Pancreas (tissue), 10 donors: ENCODE measurements around the gene PROZ. TPM values are rescaled to one million over a fixed set of nuclear protein-coding genes. Genes with fewer than 3 reads are reported as not detected.

Experiments used
- ATAC-seq, 4 donors: fragments of 200-7000 bp; cut with Tn5 transposase; one replicate each; pipeline versions ENCODE4 v1.8.0 to v1.9.1; 2020; ENCODE audit warnings: mild to moderate bottlenecking in 4 of 4, moderate library complexity in 4 of 4
- DNase-seq, 6 donors: peaks; one replicate each; pipeline ENCODE4 v3.0.0-alpha.2; 2020
- FAIRE-seq: peaks from 2 replicates; lab custom pipeline; 2012; peaks lifted over from hg19 to GRCh38; lab: Jason Lieb, UNC
- H3K27ac ChIP-seq, 4 donors: fragments of 200-600 bp; sonication (generic); 1 replicate in 3 of 4; 2 replicates in 1 of 4; pipeline versions ENCODE4 v1.5.0 to v1.8.0; 2020
- H3K27me3 ChIP-seq, 4 donors: fragments of 200-600 bp; one replicate each; pipeline ENCODE4 v1.8.0; 2021
- H3K36me3 ChIP-seq, 3 donors: fragments of 200-600 bp; sonication (generic) in 1 of 3; one replicate each; pipeline versions ENCODE4 v1.5.0 to v1.8.0; 2020 to 2021
- H3K4me1 ChIP-seq, 3 donors: fragments of 200-600 bp; one replicate each; pipeline ENCODE4 v1.8.0; 2021
- H3K4me3 ChIP-seq, 4 donors: fragments of 200-600 bp; sonication (generic) in 2 of 4; one replicate each; pipeline versions ENCODE4 v1.5.0 to v1.8.0; 2020 to 2021
- H3K9me3 ChIP-seq, 4 donors: fragments of 200-600 bp; one replicate each; pipeline ENCODE4 v1.8.0; 2021
- CTCF ChIP-seq, 4 donors: fragments of 200-600 bp; sonication (generic) in 3 of 4; IDR thresholded peaks; one replicate each; pipeline versions ENCODE4 v1.5.0 to v1.8.0; 2021; ENCODE audit warnings: antibody characterized with exemption in 4 of 4
- WGBS, 2 donors: extraction: QIAGEN DNeasy Blood & Tissue Kit; methylation state at CpG; one replicate each; pipeline ENCODE4 v1.1.7; 2013; 5-methylcytosine and 5-hydroxymethylcytosine counted together
- intact Hi-C, 3 donors: fragments of 100-400 bp; cut with DNase I; formaldehyde crosslinking; loops; one replicate each; pipeline versions ENCODE4 v1.11.1 to v1.14.2; 2022
- polyA plus RNA-seq, 2 donors: library from polyadenylated mRNA; stranded (reverse); fragments of 200-250 nt; gene quantifications; one replicate each; pipeline ENCODE4 v1.2.3, GENCODE V29; 2013
- total RNA-seq, 6 donors: library from RNA; stranded (reverse); fragmentation: NEBNext Ultra II Directional in 4 of 6; extraction: Animal tissue kit (Norgen Biotek cat#: 25700) in 4 of 6; gene quantifications; one replicate each; pipeline versions ENCODE4 v1.2.1 to v1.2.4, GENCODE V29; 2021 to 2023
- donor health status: healthy with polysubstance abuse.
- donor health status: DM: no; HTN: no; CAD: no; lungs with moderate emphysema.
- donor health status: DM: no; HTN: no; CAD: no.
- donor health status: control.
- donor health status: control.
- donor health status: Bipolar disorder and iron deficiency.
- donor health status: DM: yes; HTN: yes; CAD: no.
- donor health status: DM: no; HTN: no; CAD: no.
- donor health status: DM: no; HTN: no; CAD: no.
- donor health status: DM: yes; HTN: yes; CAD: no.

The PROZ gene
- total and polyA plus RNA-seq, 8 donors, result 0.05 TPM; not detected in 7

DNA sequence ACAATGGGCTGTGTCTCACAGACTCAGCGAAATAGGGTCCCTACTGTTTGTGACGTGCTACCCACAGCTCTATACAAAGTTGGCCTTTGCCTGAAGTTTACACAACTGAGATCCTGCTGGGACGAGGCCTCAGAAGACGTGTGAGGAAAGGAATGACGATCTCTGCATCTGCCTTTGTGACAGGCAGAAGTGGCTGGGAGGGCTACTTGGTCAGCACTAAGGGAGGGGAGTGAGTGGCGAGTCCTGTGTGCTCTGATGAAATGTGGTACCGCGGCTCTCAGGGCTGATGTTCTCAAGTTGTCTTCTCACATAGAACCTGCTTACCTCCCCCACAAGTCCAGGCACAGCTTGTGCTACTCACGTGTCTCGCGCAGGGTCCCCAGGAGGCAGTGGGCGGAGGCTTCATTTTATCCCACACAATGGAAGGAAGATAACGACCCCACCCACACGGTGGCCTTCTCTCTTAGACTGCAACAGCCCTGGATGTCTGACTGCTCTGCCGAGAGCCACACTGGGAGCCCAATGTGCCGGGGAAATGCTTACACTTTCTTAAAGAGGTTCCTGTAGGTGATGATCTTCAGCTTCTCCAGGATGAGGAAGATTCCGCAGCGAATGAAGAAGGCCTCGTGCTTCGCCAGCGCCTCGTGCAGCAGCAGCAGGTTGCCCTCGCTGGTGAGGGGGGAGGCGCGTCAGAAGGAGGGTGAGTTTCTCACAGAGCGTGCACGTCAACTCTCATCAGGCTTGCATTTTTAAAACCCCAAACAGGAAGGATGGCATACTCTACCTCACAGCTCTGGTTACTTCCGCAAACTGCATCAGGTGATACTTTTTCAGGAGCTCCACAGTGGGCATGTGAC lies 21.2 kb downstream of the PROZ start:
- no peak for TF ChIP-seq CTCF (IDR thresholded peaks at IDR 0.05)
- H3K4me1 ChIP-seq, result no peaks in the 10 kb centered on the region
- H3K27me3 ChIP-seq, result no peaks in the 10 kb centered on the region
- peaks cover 0 to 81% (median 26%) of the 10 kb centered on the region in 3 donors for H3K36me3 ChIP-seq
- ATAC-seq, result no peak
- H3K27ac ChIP-seq, result no peak overlapping the region
- no peak for FAIRE-seq
- no peaks in the 10 kb centered on the region for H3K9me3 ChIP-seq
- 89 to 90% methylated on average over 28 of the region's 28 CpGs for WGBS, 2 donors
- intact Hi-C loops, result no loop called here
- DNase-seq, result no peak
- no peak overlapping the region for H3K4me3 ChIP-seq

DNA sequence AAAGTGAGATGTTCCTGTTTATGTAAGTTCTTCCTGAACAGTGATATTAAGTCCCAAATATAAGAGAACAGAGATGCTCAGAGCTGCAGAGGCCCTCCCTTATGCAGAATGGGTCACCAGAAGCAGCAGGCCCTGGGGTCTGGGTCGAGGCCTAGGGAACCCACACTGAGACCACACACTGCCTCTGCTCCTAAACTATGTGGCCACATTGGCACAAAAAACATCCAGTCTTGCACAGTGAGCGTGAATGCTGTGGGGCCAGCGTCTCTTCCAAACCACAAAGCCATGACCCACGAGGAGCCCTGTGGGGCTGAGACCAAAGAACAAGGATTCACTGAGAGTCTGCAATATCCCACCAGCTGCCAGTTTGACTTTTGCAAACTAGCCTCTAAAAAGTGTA lies 23.6 kb downstream of the PROZ start:
- Histone ChIP-seq H3K27ac (no peak overlapping the region), H3K27me3 (no peaks in the 10 kb centered on the region), H3K4me1 (no peaks in the 10 kb centered on the region), H3K4me3 (no peak overlapping the region), H3K36me3 (peaks cover 0 to 67% (median 19%) of the 10 kb centered on the region in 3 donors), H3K9me3 (no peaks in the 10 kb centered on the region)
- 90 to 91% methylated on average over 4 of the region's 4 CpGs for WGBS, 2 donors
- intact Hi-C loops, result no loop called here
- no peak for DNase-seq
- no peak for ATAC-seq
- no peak for TF ChIP-seq CTCF (IDR thresholded peaks at IDR 0.05)
- no peak for FAIRE-seq

DNA sequence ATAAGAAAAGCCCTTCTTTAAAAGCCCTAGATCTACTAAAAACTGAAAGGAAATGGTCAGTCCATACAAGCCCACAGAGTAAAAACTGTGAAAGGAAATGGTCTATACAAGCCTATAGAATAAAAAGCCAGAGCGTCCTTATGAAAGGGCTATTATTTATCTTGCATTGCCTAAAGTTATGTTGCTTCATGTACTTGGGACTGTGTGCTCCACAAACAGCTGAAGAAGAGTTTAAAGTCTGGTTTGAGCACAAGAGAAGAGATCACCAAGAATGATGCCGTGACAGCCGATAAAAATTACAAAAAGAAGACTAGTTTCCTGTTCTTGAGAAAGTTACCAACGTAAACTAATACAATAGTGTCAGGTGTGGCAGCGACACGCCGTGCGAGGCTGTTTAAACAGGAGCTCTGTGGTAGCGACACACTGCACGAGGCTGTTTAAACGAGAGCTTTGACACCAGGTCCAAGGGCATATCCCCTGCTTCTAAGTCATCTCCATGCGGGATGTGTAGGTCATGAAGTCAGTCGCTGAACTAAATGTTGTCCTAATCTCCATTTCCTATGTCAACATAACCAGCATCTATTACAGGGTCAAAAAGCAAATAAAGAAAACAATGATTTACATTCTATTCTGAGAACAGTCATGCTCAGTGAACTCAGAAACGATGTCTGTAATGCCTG lies 25.1 kb downstream of the PROZ start:
- 82 to 85% methylated on average over 14 of the region's 14 CpGs for WGBS, 2 donors
- TF ChIP-seq CTCF (IDR thresholded peaks at IDR 0.05), result no peak
- Histone ChIP-seq H3K4me3 (no peak overlapping the region), H3K4me1 (no peaks in the 10 kb centered on the region), H3K9me3 (no peaks in the 10 kb centered on the region), H3K36me3 (peaks cover 0 to 57% (median 14%) of the 10 kb centered on the region in 3 donors), H3K27me3 (no peaks in the 10 kb centered on the region), H3K27ac (no peak overlapping the region)
- FAIRE-seq (no peak), ATAC-seq (no peak), DNase-seq (no peak)
- intact Hi-C loops, result no loop called here

- Histone ChIP-seq H3K27ac (no peak overlapping the region), H3K9me3 (no peaks in the 10 kb centered on the region), H3K27me3 (no peaks in the 10 kb centered on the region), H3K4me3 (no peak overlapping the region), H3K36me3 (peaks cover 0 to 50% (median 7%) of the 10 kb centered on the region in 3 donors), H3K4me1 (no peaks in the 10 kb centered on the region)
- no peak for TF ChIP-seq CTCF (IDR thresholded peaks at IDR 0.05)
- ATAC-seq (no peak), DNase-seq (no peak), FAIRE-seq (no peak)
- WGBS, 2 donors, result 91% methylated on average over 22 of the region's 22 CpGs
- intact Hi-C loops, result no loop called here
Measured at GRCh38 chr13:113184568-113185440, 26.4 kb downstream of the PROZ start.
